Measurements from ENCODE around the gene SLC10A7.

Gene SLC10A7

DNA sequence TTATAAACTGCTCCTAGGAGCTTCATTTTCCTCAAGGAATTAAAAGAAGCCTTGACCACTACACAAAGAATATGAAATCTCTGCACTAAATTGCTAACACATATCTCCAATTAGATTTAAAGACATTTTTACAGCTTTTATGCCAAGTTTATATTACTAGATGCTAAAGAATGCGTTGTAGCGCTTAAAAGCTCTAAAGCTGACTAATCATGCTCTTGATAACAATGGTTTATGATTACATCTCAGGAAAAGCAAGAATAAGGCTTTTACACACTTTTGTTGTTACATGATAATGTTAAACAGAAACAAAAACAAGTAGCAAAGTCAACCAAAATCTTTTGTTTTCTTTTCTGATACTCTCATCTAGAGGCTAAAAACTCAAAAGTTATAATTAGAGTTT, 44.7 kb downstream of the SLC10A7 start:
- H3K4me1 ChIP-seq: peaks cover 9% of the 10 kb centered on the region
- H3K4me2 ChIP-seq: no peak overlapping the region
- H3K36me3 ChIP-seq: peaks cover 10% of the 10 kb centered on the region; the same call in 1 of the 2 replicates
- no peaks in the 10 kb centered on the region for H3K27me3 ChIP-seq
- no peak for TF ChIP-seq Cebpa-rat (IDR thresholded peaks at IDR 0.05)
- H3K27ac ChIP-seq: no peak overlapping the region
- no peaks in the 10 kb centered on the region for H4K20me1 ChIP-seq
- no peak overlapping the region for H3K4me3 ChIP-seq
- no peaks in the 10 kb centered on the region; the same call in 1 of the 2 replicates for H3K9me3 ChIP-seq
- no peak overlapping the region for H3K9ac ChIP-seq

DNA sequence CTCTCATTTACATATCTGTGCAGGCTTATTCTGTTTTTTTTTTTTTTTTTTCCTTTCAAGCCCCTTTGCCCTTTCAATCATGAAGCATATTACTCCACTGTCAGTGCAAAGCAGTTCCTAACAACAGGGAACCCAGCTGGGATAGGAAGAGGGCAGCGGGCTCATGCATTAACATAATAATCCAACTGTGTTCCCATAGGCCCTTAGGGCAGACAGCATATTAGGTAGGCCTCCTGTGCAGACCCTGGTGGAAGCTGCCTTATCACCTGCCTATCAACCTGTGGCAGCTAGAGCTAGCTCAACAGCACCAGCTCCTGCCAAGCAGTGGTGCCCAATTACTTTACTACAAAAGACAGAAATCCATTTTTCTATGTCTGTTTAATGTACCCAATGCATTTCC, 49.3 kb downstream of the SLC10A7 start:
- peaks cover 3% of the 10 kb centered on the region; the same call in 1 of the 2 replicates for H3K36me3 ChIP-seq
- H3K9me3 ChIP-seq: no peaks in the 10 kb centered on the region
- H3K4me3 ChIP-seq: no peak overlapping the region
- no peak overlapping the region for H3K9ac ChIP-seq
- no peaks in the 10 kb centered on the region for H3K4me1 ChIP-seq
- no peaks in the 10 kb centered on the region for H3K27me3 ChIP-seq
- H3K4me2 ChIP-seq: no peak overlapping the region
- TF ChIP-seq Cebpa-rat (IDR thresholded peaks at IDR 0.05): no peak
- H4K20me1 ChIP-seq: no peaks in the 10 kb centered on the region
- no peak overlapping the region for H3K27ac ChIP-seq

GRCh38 chr4:146470604-146471003, 51.1 kb downstream of the SLC10A7 start:
- Histone ChIP-seq H3K36me3 (peaks cover 3% of the 10 kb centered on the region; the same call in 1 of the 2 replicates), H3K4me2 (no peak overlapping the region), H4K20me1 (no peaks in the 10 kb centered on the region), H3K9me3 (no peaks in the 10 kb centered on the region), H3K4me3 (no peak overlapping the region), H3K27me3 (no peaks in the 10 kb centered on the region), H3K4me1 (no peaks in the 10 kb centered on the region), H3K9ac (no peak overlapping the region), H3K27ac (no peak overlapping the region)
- TF ChIP-seq Cebpa-rat (IDR thresholded peaks at IDR 0.05): no peak

DNA sequence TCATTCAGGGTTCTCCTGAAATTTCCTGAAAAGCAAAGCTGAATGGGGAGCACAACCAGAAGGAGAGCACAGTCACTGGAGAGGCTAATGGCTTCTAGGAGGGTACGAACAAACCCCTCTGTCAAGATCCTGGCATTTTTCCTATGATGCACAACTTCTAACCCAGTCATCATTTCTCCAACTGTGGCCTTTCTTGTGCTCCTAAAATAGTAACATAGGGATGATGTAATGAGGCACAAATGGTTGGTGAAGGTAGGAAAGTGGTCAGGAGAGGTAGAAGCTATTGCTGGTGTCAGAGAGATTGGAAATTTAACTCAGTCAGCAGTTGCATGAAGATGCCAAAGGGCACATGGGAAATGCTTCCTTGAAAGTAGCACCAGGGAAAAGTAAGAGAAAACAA, 52.7 kb downstream of the SLC10A7 start:
- Histone ChIP-seq H3K4me2 (no peak overlapping the region), H4K20me1 (no peaks in the 10 kb centered on the region), H3K4me1 (no peaks in the 10 kb centered on the region), H3K36me3 (peaks cover 3% of the 10 kb centered on the region; the same call in 1 of the 2 replicates), H3K27ac (no peak overlapping the region), H3K27me3 (no peaks in the 10 kb centered on the region), H3K9me3 (no peaks in the 10 kb centered on the region), H3K4me3 (no peak overlapping the region), H3K9ac (no peak overlapping the region)
- TF ChIP-seq Cebpa-rat (IDR thresholded peaks at IDR 0.05): no peak

GRCh38 chr4:146465628-146466027, 56.1 kb downstream of the SLC10A7 start:
- no peaks in the 10 kb centered on the region for H4K20me1 ChIP-seq
- H3K4me1 ChIP-seq: no peaks in the 10 kb centered on the region
- H3K4me3 ChIP-seq: no peak overlapping the region
- H3K36me3 ChIP-seq: peaks cover 3% of the 10 kb centered on the region; the same call in 1 of the 2 replicates
- no peaks in the 10 kb centered on the region for H3K9me3 ChIP-seq
- no peak for TF ChIP-seq Cebpa-rat (IDR thresholded peaks at IDR 0.05)
- no peak overlapping the region for H3K9ac ChIP-seq
- H3K27ac ChIP-seq: no peak overlapping the region
- no peak overlapping the region for H3K4me2 ChIP-seq
- no peaks in the 10 kb centered on the region for H3K27me3 ChIP-seq

DNA sequence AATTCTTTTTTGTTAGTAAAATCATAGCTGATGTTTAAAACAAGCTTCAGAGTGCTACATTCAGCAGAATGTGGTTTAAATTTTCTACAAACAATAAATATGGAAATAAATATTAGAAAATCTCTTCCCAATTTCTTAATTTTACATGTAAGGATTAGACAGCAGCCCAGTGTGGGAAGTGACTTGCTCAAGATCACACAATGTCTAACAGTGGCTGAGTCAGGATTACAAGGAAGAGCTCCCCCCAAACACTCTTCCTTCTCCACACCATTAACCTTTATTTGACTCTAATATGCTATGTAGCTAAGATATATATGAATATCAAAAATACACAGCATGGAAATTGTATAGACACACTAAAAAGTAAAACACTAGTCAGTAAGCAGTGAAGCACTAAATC, 59.5 kb downstream of the SLC10A7 start:
- Histone ChIP-seq H3K4me3 (no peak overlapping the region), H3K27ac (no peak overlapping the region), H3K9me3 (no peaks in the 10 kb centered on the region), H3K4me1 (no peaks in the 10 kb centered on the region), H3K9ac (no peak overlapping the region), H4K20me1 (no peaks in the 10 kb centered on the region), H3K27me3 (no peaks in the 10 kb centered on the region), H3K36me3 (no peaks in the 10 kb centered on the region), H3K4me2 (no peak overlapping the region)
- no peak for TF ChIP-seq Cebpa-rat (IDR thresholded peaks at IDR 0.05)

DNA sequence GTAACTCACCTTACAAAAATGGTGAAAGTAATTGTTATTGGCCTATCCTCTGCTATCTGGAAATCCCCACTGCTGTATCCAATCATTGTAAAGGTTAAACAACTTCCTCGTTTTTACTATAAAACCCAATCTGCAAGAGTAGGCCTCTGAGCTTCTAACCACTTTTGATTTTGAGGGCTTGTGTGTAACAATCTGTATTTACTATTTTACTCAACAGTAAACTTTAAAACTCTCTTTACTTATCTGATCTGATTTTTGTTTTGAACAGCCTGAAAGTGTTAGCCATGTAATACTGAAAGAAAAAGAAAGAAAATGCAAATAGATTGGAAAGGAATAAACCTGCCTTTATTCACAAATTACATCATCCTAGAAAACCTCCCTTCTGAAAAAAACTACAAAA, 63.1 kb downstream of the SLC10A7 start:
- H3K4me1 ChIP-seq: no peaks in the 10 kb centered on the region
- H3K4me2 ChIP-seq: no peak overlapping the region
- no peaks in the 10 kb centered on the region for H3K9me3 ChIP-seq
- H3K9ac ChIP-seq: no peak overlapping the region
- H3K4me3 ChIP-seq: no peak overlapping the region
- no peaks in the 10 kb centered on the region for H3K36me3 ChIP-seq
- H4K20me1 ChIP-seq: no peaks in the 10 kb centered on the region
- TF ChIP-seq Cebpa-rat (IDR thresholded peaks at IDR 0.05): no peak
- H3K27me3 ChIP-seq: no peaks in the 10 kb centered on the region
- H3K27ac ChIP-seq: no peak overlapping the region

DNA sequence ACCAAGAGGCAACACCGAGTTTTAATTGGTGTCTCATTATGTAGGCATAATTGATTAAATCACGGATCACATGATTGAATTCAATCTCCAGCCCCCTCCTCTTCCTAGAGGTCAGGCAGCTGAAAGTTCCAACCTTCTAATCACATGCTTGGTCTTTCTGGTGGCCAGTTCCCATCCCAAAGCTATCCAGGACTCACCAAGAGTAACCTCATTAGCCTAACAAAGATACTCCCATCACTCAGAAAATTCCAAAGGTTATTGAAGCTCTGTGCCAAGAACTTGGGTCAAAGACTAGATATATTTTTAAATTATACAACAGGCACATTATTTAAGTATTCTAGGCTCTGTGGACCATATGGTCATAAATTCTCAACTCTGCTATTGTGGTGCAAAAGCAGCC, 65.1 kb downstream of the SLC10A7 start:
- H4K20me1 ChIP-seq: no peaks in the 10 kb centered on the region
- H3K9me3 ChIP-seq: no peaks in the 10 kb centered on the region
- H3K9ac ChIP-seq: no peak overlapping the region
- no peak for TF ChIP-seq Cebpa-rat (IDR thresholded peaks at IDR 0.05)
- H3K27me3 ChIP-seq: no peaks in the 10 kb centered on the region
- H3K4me2 ChIP-seq: no peak overlapping the region
- H3K36me3 ChIP-seq: no peaks in the 10 kb centered on the region
- H3K27ac ChIP-seq: no peak overlapping the region
- no peak overlapping the region for H3K4me3 ChIP-seq
- no peaks in the 10 kb centered on the region for H3K4me1 ChIP-seq

DNA sequence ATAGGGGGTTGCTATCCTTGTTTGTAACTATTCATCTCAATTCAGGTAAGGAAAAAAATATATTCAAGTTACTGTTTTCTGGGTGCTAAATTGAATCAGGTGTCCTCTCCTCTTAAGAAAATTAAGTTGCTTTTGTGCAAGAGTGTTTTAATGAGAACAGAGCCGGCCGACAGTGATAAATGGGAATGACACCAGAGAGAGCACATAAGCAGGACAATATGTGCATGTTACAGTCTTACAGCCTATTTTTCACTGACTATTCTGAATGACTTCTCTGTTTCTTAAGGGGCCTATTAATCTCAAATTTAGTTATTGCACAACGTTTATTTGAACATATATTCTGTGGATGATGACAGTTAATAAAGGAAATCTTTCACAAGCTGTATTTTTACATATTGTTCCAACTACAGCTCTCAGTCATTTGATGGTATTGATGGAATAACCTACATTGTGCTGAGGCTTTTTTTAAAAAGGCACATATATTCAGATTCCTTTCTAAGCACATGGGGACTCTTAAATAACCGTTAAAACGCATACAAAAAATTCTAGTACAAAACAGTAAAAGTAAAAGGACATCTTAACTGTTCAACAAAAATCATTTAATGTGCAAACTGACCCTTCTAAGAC, 68.4 kb downstream of the SLC10A7 start:
- no peak overlapping the region for H3K4me2 ChIP-seq
- no peaks in the 10 kb centered on the region for H4K20me1 ChIP-seq
- no peak overlapping the region for H3K27ac ChIP-seq
- H3K4me3 ChIP-seq: no peak overlapping the region
- H3K36me3 ChIP-seq: no peaks in the 10 kb centered on the region
- no peak overlapping the region for H3K9ac ChIP-seq
- H3K27me3 ChIP-seq: no peaks in the 10 kb centered on the region
- no peaks in the 10 kb centered on the region for H3K9me3 ChIP-seq
- no peak for TF ChIP-seq Cebpa-rat (IDR thresholded peaks at IDR 0.05)
- H3K4me1 ChIP-seq: no peaks in the 10 kb centered on the region

GRCh38 chr4:146450524-146450923, 71.2 kb downstream of the SLC10A7 start:
- no peak overlapping the region for H3K4me3 ChIP-seq
- peaks cover 1% of the 10 kb centered on the region; the same call in 1 of the 2 replicates for H3K9me3 ChIP-seq
- no peaks in the 10 kb centered on the region for H3K4me1 ChIP-seq
- H3K27ac ChIP-seq: no peak overlapping the region
- no peak for TF ChIP-seq Cebpa-rat (IDR thresholded peaks at IDR 0.05)
- 0 out of 2 replicates have a peak, but pooled peaks cover 6% of the 10 kb centered on the region for H3K36me3 ChIP-seq
- no peak overlapping the region for H3K9ac ChIP-seq
- H4K20me1 ChIP-seq: no peaks in the 10 kb centered on the region
- H3K4me2 ChIP-seq: no peak overlapping the region
- no peaks in the 10 kb centered on the region for H3K27me3 ChIP-seq

- H3K9ac ChIP-seq: no peak overlapping the region
- H4K20me1 ChIP-seq: no peaks in the 10 kb centered on the region
- H3K4me1 ChIP-seq: no peaks in the 10 kb centered on the region
- peaks cover 6% of the 10 kb centered on the region; the same call in 1 of the 2 replicates for H3K9me3 ChIP-seq
- no peak overlapping the region for H3K27ac ChIP-seq
- H3K27me3 ChIP-seq: no peaks in the 10 kb centered on the region
- peaks cover 10% of the 10 kb centered on the region; the same call in 1 of the 2 replicates for H3K36me3 ChIP-seq
- no peak overlapping the region for H3K4me2 ChIP-seq
- TF ChIP-seq Cebpa-rat (IDR thresholded peaks at IDR 0.05): no peak
- H3K4me3 ChIP-seq: no peak overlapping the region
Measured at GRCh38 chr4:146446555-146446954, 75.2 kb downstream of the SLC10A7 start.
